DND-41 (cell line): ENCODE measurements around the gene VWA2.

ENCODE experiments used
- ATAC-seq: fragments of 200-7000 bp; cut with Tn5 transposase; 3 replicates; pipeline ENCODE4 v1.9.1; 2021; ENCODE audit warnings: low read depth; ENCODE audit not compliant: insufficient read depth
- DNase-seq: peaks from one replicate; pipeline ENCODE4 v3.0.0-alpha.2; 2020
- H2AFZ ChIP-seq: 2 replicates; pipeline ENCODE4 v1.6.0; 2012; ENCODE audit warnings: low read depth, low read length
- H3K27ac ChIP-seq: 2 replicates; pipeline ENCODE4 v1.5.1; 2012; ENCODE audit warnings: low read length, inconsistent platforms
- H3K27me3 ChIP-seq: fragments of 200-600 bp; sonication (generic); 2 replicates; pipeline ENCODE4 v1.6.0; 2012; ENCODE audit warnings: low read length, mild to moderate bottlenecking, inconsistent platforms; ENCODE audit not compliant: insufficient read depth, poor library complexity
- H3K36me3 ChIP-seq: 2 replicates; pipeline ENCODE4 v1.5.1; 2012; ENCODE audit warnings: low read length, inconsistent platforms; ENCODE audit not compliant: insufficient read depth
- H3K4me1 ChIP-seq: 2 replicates; pipeline ENCODE4 v1.5.1; 2012; ENCODE audit warnings: mild to moderate bottlenecking, low read length; ENCODE audit not compliant: insufficient read depth
- H3K4me2 ChIP-seq: 2 replicates; pipeline ENCODE4 v1.6.0; 2012; ENCODE audit warnings: mild to moderate bottlenecking, moderate library complexity, low read length, inconsistent platforms; ENCODE audit not compliant: insufficient read depth
- H3K4me3 ChIP-seq, 2 experiments: fragments of 200-600 bp in 1 of 2; shearing (Covaris generic) in 1 of 2; 2 replicates each; pipeline ENCODE4 v1.5.1; 2012 to 2016; ENCODE audit warnings: inconsistent platforms in 2 of 2, low read length in 2 of 2, mild to moderate bottlenecking in 2 of 2, low read depth in 1 of 2, moderate library complexity in 1 of 2
- H3K79me2 ChIP-seq: 2 replicates; pipeline ENCODE4 v1.6.0; 2012; ENCODE audit warnings: low read length, inconsistent platforms; ENCODE audit not compliant: insufficient read depth
- H3K9ac ChIP-seq: 2 replicates; pipeline ENCODE4 v1.6.0; 2012; ENCODE audit warnings: low read depth, mild to moderate bottlenecking, inconsistent platforms, low read length, moderate library complexity
- H3K9me3 ChIP-seq: 2 replicates; pipeline ENCODE4 v1.5.1; 2012; ENCODE audit warnings: low read length, moderate library complexity, mild to moderate bottlenecking, inconsistent platforms; ENCODE audit not compliant: insufficient read depth, severe bottlenecking
- H4K20me1 ChIP-seq: 2 replicates; pipeline ENCODE4 v1.6.0; 2012; ENCODE audit warnings: low read length; ENCODE audit not compliant: insufficient read depth
- EZH2 ChIP-seq: IDR thresholded peaks from 3 replicates; pipeline ENCODE4 v1.6.1; 2012; ENCODE audit warnings: borderline replicate concordance, low read depth, mild to moderate bottlenecking, moderate library complexity, low read length, inconsistent platforms; ENCODE audit not compliant: severe bottlenecking
- TF ChIP-seq, protein P1 (sequence below): IDR thresholded peaks from 2 replicates; pipeline ENCODE4 v1.5.1; 2012; ENCODE audit warnings: borderline replicate concordance, low read length, moderate library complexity, mild to moderate bottlenecking; ENCODE audit not compliant: poor library complexity, severe bottlenecking; ENCODE audit errors: extremely low read depth

Gene VWA2

DNA sequence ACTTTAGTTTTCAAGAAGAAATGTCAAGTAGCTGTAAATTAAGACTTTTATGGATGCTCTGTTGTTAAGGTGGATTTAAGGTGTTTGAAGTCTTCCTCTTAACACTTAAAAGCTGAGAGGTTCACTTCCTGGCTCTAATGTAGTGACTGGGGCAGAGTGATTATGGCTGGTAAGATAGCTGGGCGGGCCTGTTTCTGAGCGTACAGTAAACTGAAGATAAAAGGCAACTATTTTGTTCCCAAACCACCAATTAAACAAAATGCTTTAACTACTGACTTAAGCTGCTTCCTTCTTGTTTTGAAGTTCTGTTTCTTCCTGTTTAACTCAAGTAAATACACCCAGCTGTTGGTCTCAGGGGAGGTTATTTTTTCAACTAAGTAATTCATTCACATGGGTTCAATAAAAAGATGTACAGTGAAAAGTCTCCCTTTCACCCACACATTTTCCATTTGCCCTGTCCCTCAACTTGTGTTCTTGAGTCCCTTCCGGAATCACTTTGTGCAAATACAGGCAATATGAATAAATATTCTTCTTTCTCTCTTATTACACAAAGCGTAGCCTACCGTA is 19.3 kb downstream of the VWA2 start:
- TF ChIP-seq, protein P1, sequence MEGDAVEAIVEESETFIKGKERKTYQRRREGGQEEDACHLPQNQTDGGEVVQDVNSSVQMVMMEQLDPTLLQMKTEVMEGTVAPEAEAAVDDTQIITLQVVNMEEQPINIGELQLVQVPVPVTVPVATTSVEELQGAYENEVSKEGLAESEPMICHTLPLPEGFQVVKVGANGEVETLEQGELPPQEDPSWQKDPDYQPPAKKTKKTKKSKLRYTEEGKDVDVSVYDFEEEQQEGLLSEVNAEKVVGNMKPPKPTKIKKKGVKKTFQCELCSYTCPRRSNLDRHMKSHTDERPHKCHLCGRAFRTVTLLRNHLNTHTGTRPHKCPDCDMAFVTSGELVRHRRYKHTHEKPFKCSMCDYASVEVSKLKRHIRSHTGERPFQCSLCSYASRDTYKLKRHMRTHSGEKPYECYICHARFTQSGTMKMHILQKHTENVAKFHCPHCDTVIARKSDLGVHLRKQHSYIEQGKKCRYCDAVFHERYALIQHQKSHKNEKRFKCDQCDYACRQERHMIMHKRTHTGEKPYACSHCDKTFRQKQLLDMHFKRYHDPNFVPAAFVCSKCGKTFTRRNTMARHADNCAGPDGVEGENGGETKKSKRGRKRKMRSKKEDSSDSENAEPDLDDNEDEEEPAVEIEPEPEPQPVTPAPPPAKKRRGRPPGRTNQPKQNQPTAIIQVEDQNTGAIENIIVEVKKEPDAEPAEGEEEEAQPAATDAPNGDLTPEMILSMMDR = no peak
- TF ChIP-seq EZH2 = no peak
- ATAC-seq = peak; percentile 77
- Histone ChIP-seq H4K20me1 (no peaks in the 10 kb centered on the region), H3K27me3 (no peaks in the 10 kb centered on the region), H2AFZ (no peak overlapping the region), H3K9ac (no peak overlapping the region), H3K4me2 (no peak overlapping the region), H3K27ac (no peak overlapping the region), H3K36me3 (no peaks in the 10 kb centered on the region), H3K9me3 (no peaks in the 10 kb centered on the region), H3K79me2 (no peaks in the 10 kb centered on the region), H3K4me3 (no peak overlapping the region), H3K4me1 (no peaks in the 10 kb centered on the region)
- DNase-seq = peak; percentile 23

DNA sequence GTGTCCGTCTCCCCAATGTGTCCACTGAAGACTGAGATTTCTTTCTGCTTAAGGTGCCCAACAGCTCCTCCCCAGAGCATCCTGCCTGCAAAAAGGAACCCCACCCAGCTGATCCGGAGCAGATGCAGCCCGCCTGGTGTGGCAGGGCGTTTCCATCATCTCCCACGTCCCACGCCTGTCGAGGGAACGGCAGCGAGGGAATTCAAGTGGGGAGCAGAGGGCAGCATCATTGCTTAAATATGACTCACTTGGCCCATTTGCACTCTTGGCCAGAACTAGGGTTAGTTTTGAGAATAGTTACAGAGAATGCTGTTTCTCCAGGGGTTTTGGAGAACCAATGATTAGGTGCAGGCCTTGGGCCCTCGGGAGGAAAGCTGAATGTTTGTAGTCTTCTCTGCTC is 20.8 kb downstream of the VWA2 start:
- DNase-seq (no peak), ATAC-seq (no peak)
- H3K27me3 ChIP-seq = peaks cover 4% of the 10 kb centered on the region
- no peak overlapping the region for H3K27ac ChIP-seq
- H3K79me2 ChIP-seq = no peaks in the 10 kb centered on the region
- H3K4me1 ChIP-seq = no peaks in the 10 kb centered on the region
- TF ChIP-seq, protein P1 = no peak
- no peak for TF ChIP-seq EZH2
- no peak overlapping the region for H3K4me3 ChIP-seq
- no peaks in the 10 kb centered on the region for H4K20me1 ChIP-seq
- H3K9me3 ChIP-seq = no peaks in the 10 kb centered on the region
- no peak overlapping the region for H3K4me2 ChIP-seq
- H2AFZ ChIP-seq = no peak overlapping the region
- H3K36me3 ChIP-seq = no peaks in the 10 kb centered on the region
- no peak overlapping the region for H3K9ac ChIP-seq

DNA sequence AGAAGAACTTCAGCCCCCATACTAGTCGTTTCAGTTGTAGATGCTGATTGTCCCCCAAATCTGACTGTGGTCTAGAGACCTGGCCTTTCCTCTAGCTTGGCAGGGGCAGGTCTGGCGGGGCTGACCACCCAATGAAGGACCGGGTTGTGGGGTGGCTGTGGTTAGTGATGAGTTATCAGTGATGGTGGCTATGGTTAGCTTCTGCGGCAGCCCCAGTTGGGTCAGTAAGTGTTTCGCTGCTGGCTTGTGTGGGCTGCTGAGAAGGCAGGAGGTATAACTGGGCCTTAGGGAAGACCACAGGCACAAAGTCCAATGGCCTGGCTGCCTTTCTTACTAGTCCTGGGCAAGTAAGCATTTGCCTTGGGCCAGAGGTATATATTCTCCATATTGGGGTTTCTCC is 21.3 kb downstream of the VWA2 start:
- no peaks in the 10 kb centered on the region for H3K79me2 ChIP-seq
- H3K9me3 ChIP-seq = no peaks in the 10 kb centered on the region
- no peaks in the 10 kb centered on the region for H4K20me1 ChIP-seq
- H3K4me3 ChIP-seq = no peak overlapping the region
- ATAC-seq (no peak), DNase-seq (no peak)
- no peak overlapping the region for H3K9ac ChIP-seq
- no peak overlapping the region for H3K4me2 ChIP-seq
- TF ChIP-seq, protein P1 = no peak
- TF ChIP-seq EZH2 = no peak
- H3K27me3 ChIP-seq = peaks cover 4% of the 10 kb centered on the region
- H3K36me3 ChIP-seq = no peaks in the 10 kb centered on the region
- no peak overlapping the region for H3K27ac ChIP-seq
- no peak overlapping the region for H2AFZ ChIP-seq
- H3K4me1 ChIP-seq = no peaks in the 10 kb centered on the region

DNA sequence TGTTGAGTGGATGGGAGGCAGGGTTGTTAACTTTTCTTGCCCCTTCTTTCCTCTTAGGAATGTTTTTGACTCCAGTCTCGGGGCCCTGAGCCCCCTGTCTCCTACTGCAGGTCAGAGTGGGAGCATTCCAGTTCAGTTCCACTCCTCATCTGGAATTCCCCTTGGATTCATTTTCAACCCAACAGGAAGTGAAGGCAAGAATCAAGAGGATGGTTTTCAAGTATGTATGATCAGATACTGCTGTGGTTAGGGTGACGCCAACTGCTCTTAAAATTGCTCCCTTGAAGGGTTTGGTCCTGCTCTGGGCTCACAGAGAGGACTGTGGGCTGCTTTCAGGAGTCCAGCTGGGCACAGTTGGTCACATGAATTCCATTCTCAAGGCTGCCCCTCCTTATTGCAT is 22.0 kb downstream of the VWA2 start:
- no peak for DNase-seq
- Histone ChIP-seq H3K27ac (no peak overlapping the region), H3K79me2 (no peaks in the 10 kb centered on the region), H3K27me3 (peaks cover 4% of the 10 kb centered on the region), H4K20me1 (no peaks in the 10 kb centered on the region), H3K36me3 (no peaks in the 10 kb centered on the region), H3K9me3 (no peaks in the 10 kb centered on the region), H3K9ac (no peak overlapping the region), H3K4me1 (no peaks in the 10 kb centered on the region), H3K4me3 (no peak overlapping the region), H3K4me2 (no peak overlapping the region), H2AFZ (no peak overlapping the region)
- no peak for ATAC-seq
- TF ChIP-seq EZH2 = no peak
- TF ChIP-seq, protein P1 = no peak
